K562 (cell line): Measurements from ENCODE around the gene NOM1. TPM values are rescaled to one million over a fixed set of nuclear protein-coding genes. Genes with fewer than 3 reads are reported as not detected.
"Not testable (repeated sequence)": the region's sequence is repeated elsewhere in the genome, so short reads cannot be mapped to it uniquely, and the experiment has no call there.

Experiments used
- ATAC-seq: fragments of 200-7000 bp; cut with Tn5 transposase; 3 replicates; pipeline ENCODE4 v1.9.1; 2020; ENCODE audit warnings: moderate library complexity
- BruUV-seq: library from RNA; stranded (reverse); fragments of 400-500 nt; replicated peaks from 2 replicates; lab custom pipeline; 2021; lab: Mats Ljungman, UMichigan
- CTCF ChIA-PET: fragments of 300-600 bp; formaldehyde crosslinking; extraction: SDS; loops from one replicate; lab custom pipeline; 2021; ENCODE audit warnings: low intra/inter-chr PET ratio; lab: Yijun Ruan, JAX
- POLR2A ChIA-PET: fragments of 300-600, 350-650 bp; sonication (Branson Sonifier 250); formaldehyde crosslinking; extraction: SDS; loops from one replicate; lab custom pipeline; 2021; ENCODE audit warnings: antibody characterized with exemption, inconsistent platforms; lab: Yijun Ruan, JAX
- DNase-seq, 4 experiments: peaks; one replicate each; pipeline versions ENCODE4 v3.0.0 to v3.0.0-alpha.2; 2011 to 2018; ENCODE audit warnings: low spot score in 3 of 4, mixed read lengths in 3 of 4; ENCODE audit errors: extremely low read depth in 1 of 4
- FAIRE-seq: peaks from 2 replicates; lab custom pipeline; 2011; peaks lifted over from hg19 to GRCh38; lab: Jason Lieb, UNC
- H2AFZ ChIP-seq: 2 replicates; pipeline ENCODE4 v1.6.0; 2011; ENCODE audit warnings: low read depth, low read length, control low read depth, inconsistent platforms
- H3K27ac ChIP-seq: fragments of 200-600 bp; 3 replicates; pipeline ENCODE4 v1.8.0; 2011; ENCODE audit warnings: low read depth, mild to moderate bottlenecking, control low read depth, inconsistent platforms, low read length, moderate library complexity, mixed read lengths; ENCODE audit errors: extremely low read depth
- H3K27me3 ChIP-seq, 2 experiments: fragments of 300-600 bp in 1 of 2; 2 replicates in 1 of 2; 3 replicates in 1 of 2; pipeline versions ENCODE4 v1.6.0 to v1.8.0; 2011; ENCODE audit warnings: inconsistent platforms in 2 of 2, low read length in 2 of 2, mild to moderate bottlenecking in 1 of 2, mixed read lengths in 1 of 2, moderate library complexity in 1 of 2; ENCODE audit not compliant: control insufficient read depth in 2 of 2, insufficient read depth in 2 of 2
- H3K36me3 ChIP-seq: fragments of 300-600 bp; 3 replicates; pipeline ENCODE4 v1.8.0; 2011; ENCODE audit warnings: mild to moderate bottlenecking, low read length, inconsistent platforms; ENCODE audit not compliant: control insufficient read depth, insufficient read depth
- H3K4me1 ChIP-seq, 2 experiments: fragments of 200-600 bp in 1 of 2; replicated peaks in 1 of 2; 2 replicates in 1 of 2; 3 replicates in 1 of 2; pipeline versions ENCODE4 v1.5.1 to v1.8.0; 2011; ENCODE audit warnings: inconsistent platforms in 2 of 2, low read length in 2 of 2, mild to moderate bottlenecking in 1 of 2, mixed read lengths in 1 of 2, moderate library complexity in 1 of 2; ENCODE audit not compliant: control insufficient read depth in 2 of 2, insufficient read depth in 2 of 2
- H3K4me2 ChIP-seq: 2 replicates; pipeline ENCODE4 v1.6.1; 2011; ENCODE audit warnings: low read length, control low read depth, inconsistent platforms, mixed read lengths; ENCODE audit not compliant: insufficient read depth
- H3K4me3 ChIP-seq: fragments of 200-600 bp; sonication (generic), shearing (Covaris generic); 2 replicates; pipeline ENCODE4 v1.5.1; 2016; ENCODE audit warnings: control low read depth, inconsistent platforms
- H3K79me2 ChIP-seq: fragments of 200-600 bp; 3 replicates; pipeline ENCODE4 v1.8.0; 2011; ENCODE audit warnings: low read length, inconsistent platforms; ENCODE audit not compliant: control insufficient read depth, insufficient read depth
- H3K9ac ChIP-seq, 2 experiments: 2 replicates each; pipeline versions ENCODE4 v1.6.0 to v1.6.1; 2011; ENCODE audit warnings: low read depth in 2 of 2, low read length in 2 of 2, control low read depth in 1 of 2, inconsistent platforms in 1 of 2, mild to moderate bottlenecking in 1 of 2, mixed read lengths in 1 of 2; ENCODE audit not compliant: insufficient read depth in 1 of 2
- H3K9me1 ChIP-seq: one replicate; pipeline ENCODE4 v1.6.0; 2011; ENCODE audit warnings: inconsistent platforms, mild to moderate bottlenecking, low read length, moderate library complexity; ENCODE audit not compliant: control insufficient read depth, insufficient read depth
- H3K9me3 ChIP-seq: replicated peaks from 2 replicates; pipeline ENCODE4 v1.5.1; 2011; ENCODE audit warnings: low read depth, low read length, inconsistent platforms; ENCODE audit not compliant: control insufficient read depth, insufficient read depth
- H4K20me1 ChIP-seq: replicated peaks from 2 replicates; pipeline ENCODE4 v1.6.1; 2011; ENCODE audit warnings: low read length, inconsistent platforms, mixed read lengths; ENCODE audit not compliant: control insufficient read depth, insufficient read depth
- BCOR ChIP-seq: fragments of 450-650 bp; IDR thresholded peaks from 2 replicates; pipeline ENCODE4 v1.6.1; 2016
- ETS2 ChIP-seq: IDR thresholded peaks from 2 replicates; pipeline ENCODE4 v1.6.1; 2016; ENCODE audit warnings: borderline replicate concordance, missing genetic modification characterization, mild to moderate bottlenecking, moderate library complexity, missing compliant biosample characterization; ENCODE audit not compliant: poor library complexity, severe bottlenecking
- HLTF ChIP-seq: fragments of 450-650 bp; IDR thresholded peaks from 2 replicates; pipeline ENCODE4 v1.6.1; 2016
- SMARCA5 ChIP-seq: fragments of 450-650 bp; IDR thresholded peaks from 2 replicates; pipeline ENCODE4 v1.6.1; 2016
- TRIM24 ChIP-seq, 2 experiments: fragments of 450-650 bp; IDR thresholded peaks; 2 replicates each; pipeline ENCODE4 v1.6.1; 2016
- TRIM28 ChIP-seq: fragments of 450-650 bp; IDR thresholded peaks from 2 replicates; pipeline ENCODE4 v1.6.1; 2017
- ZNF184 ChIP-seq: sonication (generic); formaldehyde crosslinking; IDR thresholded peaks from 2 replicates; pipeline ENCODE4 v1.5.0; 2020; ENCODE audit warnings: missing genetic modification reagents
- WGBS: fragments of 100-300 bp; shearing (Covaris generic); methylation state at CpG from one replicate; pipeline ENCODE4 v1.1.6; 2016; ENCODE audit warnings: low coverage, mixed read lengths; ENCODE audit not compliant: insufficient coverage; ENCODE audit errors: missing lambda C conversion rate; 5-methylcytosine and 5-hydroxymethylcytosine counted together
- in situ Hi-C: fragments of 300-500 bp; cut with MboI; formaldehyde crosslinking; loops from 4 replicates; pipeline ENCODE4 v1.15.0; 2018; ENCODE audit warnings: inconsistent platforms, mixed read lengths
- intact Hi-C: fragments of 100-400 bp; cut with micrococcal nuclease; formaldehyde crosslinking; loops from 2 replicates; pipeline ENCODE4 v1.14.2; 2022
- polyA plus RNA-seq, 8 experiments: library from polyadenylated mRNA; depleted of rRNA in 4 of 8; stranded (reverse) in 5 of 8; unstranded in 3 of 8; fragments of >200 nt; fragmentation: Nextera tagmentation in 2 of 8; fragmentation: Illumina TruSeq in 1 of 8; extraction: Ambion mirVana in 2 of 8; extraction: Trizol in 1 of 8; gene quantifications; 2 replicates each; pipeline versions ENCODE4 v1.2.1 to v1.2.3, GENCODE V29; 2011 to 2014; ENCODE audit warnings: inconsistent platforms in 1 of 8, missing spikeins in 1 of 8
- total RNA-seq, 7 experiments: library from RNA; depleted of rRNA in 6 of 7; stranded (reverse); fragments of >200 nt in 6 of 7; fragmentation: Illumina TruSeq in 2 of 7; extraction: Trizol in 2 of 7; gene quantifications; 2 replicates each; pipeline versions ENCODE4 v1.2.1 to v1.2.3, GENCODE V29; 2011 to 2021; ENCODE audit warnings: low replicate concordance in 1 of 7

Gene NOM1
- total and polyA plus RNA-seq, 9 of the 15 experiments (the other 6 are each of a cell fraction or from before 2014, with no cell fraction given): 6.8 to 47.3 (median 37.4) TPM

GRCh38 chr7:156909574-156910252 is 39.8 kb upstream of the NOM1 start:
- POLR2A ChIA-PET, H2AFZ ChIP-seq, H3K9me3 ChIP-seq, FAIRE-seq, H3K9me1 ChIP-seq, H3K27ac ChIP-seq, H3K27me3 ChIP-seq, H3K36me3 ChIP-seq, in situ Hi-C loops, H3K4me3 ChIP-seq, H3K79me2 ChIP-seq, H3K9ac ChIP-seq, H3K4me2 ChIP-seq, H4K20me1 ChIP-seq, H3K4me1 ChIP-seq, ATAC-seq, DNase-seq: not testable (repeated sequence)
- WGBS: 45% methylated on average over 2 of the region's 3 CpGs
- intact Hi-C loops: loop anchor here (1.0 to 10.0 kb wide), 5 partner anchors 41 to 363 kb away; partner anchors contain the start of gene UBE3C
- peak; percentile 94 for TF ChIP-seq ZNF184 (CRISPR knock-in tag)
- 0 out of 4 replicates have a peak, but pooled peaks of 1 of the 2 experiments have one; percentile 12 for TF ChIP-seq TRIM24 (IDR thresholded peaks at IDR 0.05)
- TF ChIP-seq HLTF: peak; percentile 64; the same call in 1 of the 2 replicates
- peak; percentile 33; the same call in 1 of the 2 replicates for TF ChIP-seq SMARCA5
- peak; percentile 58 for TF ChIP-seq BCOR
- peak; percentile 63; the same call in 1 of the 2 replicates for TF ChIP-seq TRIM28
- TF ChIP-seq, all 486 proteins: peak for 6; not testable (repeated sequence) for 480
- not testable (repeated sequence) for BruUV-seq
- CTCF ChIA-PET: interaction anchor here (0.8 to 2.0 kb wide), 2 partner anchors 40 to 341 kb away, joined by 7 to 18 read pairs; partner anchors contain the start of gene NOM1

GRCh38 chr7:156918635-156919034 is 30.9 kb upstream of the NOM1 start:
- CTCF ChIA-PET: no interaction called here
- no peaks in the 10 kb centered on the region for H3K9me3 ChIP-seq
- peaks cover 8 to 12% of the 10 kb centered on the region in 2 experiments for H3K4me1 ChIP-seq
- no TSS peak for BruUV-seq
- TF ChIP-seq ETS2 (tag): no peak
- TF ChIP-seq, all 486 proteins: peak for 0
- no peaks in the 10 kb centered on the region for H3K36me3 ChIP-seq
- intact Hi-C loops: no loop called here
- H3K4me3 ChIP-seq: no peak overlapping the region
- no peaks in the 10 kb centered on the region for H4K20me1 ChIP-seq
- POLR2A ChIA-PET: interaction anchor here (1.2 kb wide), 1 partner anchor 13 kb away, joined by 4 read pairs; no protein-coding TSS in a partner anchor
- no peak overlapping the region for H3K4me2 ChIP-seq
- H3K9me1 ChIP-seq: no peaks in the 10 kb centered on the region
- DNase-seq: no peak
- ATAC-seq: no peak
- in situ Hi-C loops: no loop called here
- no peak for FAIRE-seq
- no peak overlapping the region for H3K9ac ChIP-seq
- H3K79me2 ChIP-seq: no peaks in the 10 kb centered on the region
- H2AFZ ChIP-seq: no peak overlapping the region
- H3K27me3 ChIP-seq: peaks cover 15 to 18% of the 10 kb centered on the region in 2 experiments; a peak in 4 of 5 replicates
- no peak overlapping the region for H3K27ac ChIP-seq
- WGBS: 4% methylated on average over 1 of the region's 1 CpG
